ENCODE measurements around the gene HIPK2. TPM values are rescaled to one million over a fixed set of nuclear protein-coding genes. Genes with fewer than 3 reads are reported as not detected.

The HIPK2 gene
- total and polyA plus RNA-seq, 2 of the 4 experiments (the other 2 are of a cell fraction) = 22.0 to 27.1 TPM

- Histone ChIP-seq H3K4me2 (ENCODE audit: low read depth, low read length) (no peak overlapping the region), H3K4ac (ENCODE audit: low read depth, low read length) (0 out of 2 replicates have a peak overlapping the region, but pooled peaks have one; percentile 17), H3K4me1 (ENCODE audit: control insufficient read depth, insufficient read depth, low read length) (peaks cover 51% of the 10 kb centered on the region), H3K18ac (ENCODE audit: low read depth, low read length) (no peak overlapping the region), H3K27me3 (ENCODE audit: control insufficient read depth, insufficient read depth, low read length) (no peaks in the 10 kb centered on the region), H3K9me1 (ENCODE audit: insufficient read depth, low read length) (peaks cover 60% of the 10 kb centered on the region), H2BK120ac (ENCODE audit: low read depth, low read length) (no peak overlapping the region), H3K4me3 (ENCODE audit: insufficient read depth, low read depth, low read length) (no peak overlapping the region), H3K14ac (replicated peaks; ENCODE audit: low read depth, low read length) (peak overlapping the region; percentile 27), H3K79me1 (ENCODE audit: low read depth in 1 of 2, low read length in 2 of 2) (peaks cover 26 to 91% of the 10 kb centered on the region in 2 experiments), H4K20me1 (ENCODE audit: insufficient read depth, low read length) (peaks cover 96% of the 10 kb centered on the region), H2AK9ac (replicated peaks; ENCODE audit: low read depth, low read length, poor library complexity) (no peak overlapping the region), H3K27ac (ENCODE audit: insufficient read depth, low read length) (no peak overlapping the region), H2BK15ac (ENCODE audit: low read depth, low read length) (no peak overlapping the region; the same call in 2 of the 3 replicates), H3K36me3 (ENCODE audit: control insufficient read depth, insufficient read depth, low read length) (peaks cover 26% of the 10 kb centered on the region), H4K91ac (ENCODE audit: insufficient read depth, low read depth, low read length) (no peak overlapping the region), H2BK20ac (ENCODE audit: low read depth, low read length) (peak overlapping the region; percentile 21; the same call in 1 of the 2 replicates), H3K9me3 (ENCODE audit: control insufficient read depth, insufficient read depth, low read length) (no peaks in the 10 kb centered on the region), H2AFZ (replicated peaks; ENCODE audit: low read length, poor library complexity) (no peak overlapping the region), H4K8ac (ENCODE audit: low read depth in 2 of 2, low read length in 2 of 2) (no peak overlapping the region), H2BK5ac (ENCODE audit: low read depth, low read length, poor library complexity, severe bottlenecking) (no peak overlapping the region), H3K56ac (ENCODE audit: extremely low read depth, insufficient read depth, low read length) (no peak overlapping the region), H3K23ac (ENCODE audit: low read depth, low read length) (peak overlapping the region; percentile 45; the same call in 1 of the 2 replicates), H3K9ac (ENCODE audit: low read depth, low read length) (no peak overlapping the region), H2AK5ac (ENCODE audit: low read depth, low read length) (no peak overlapping the region; the same call in 1 of the 2 replicates), H4K5ac (ENCODE audit: low read depth, low read length) (no peak overlapping the region)
- intact Hi-C loops (cut with micrococcal nuclease) (no loop called here), in situ Hi-C loops (cut with MboI; ENCODE audit: low sequenced_read_pairs) (no loop called here), dilution Hi-C loops (cut with HindIII; ENCODE audit: low sequenced_read_pairs, unreplicated experiment) (no loop called here)
- POLR2A ChIA-PET (ENCODE audit: unreplicated experiment) = no interaction called here
- DNase-seq (no peak), ATAC-seq (ENCODE audit: low read depth) (no peak)
- BruUV-seq (replicated peaks) = no TSS peak
- TF ChIP-seq POLR2A (IDR thresholded peaks at IDR 0.05; ENCODE audit: low read depth, low read length) (no peak), USF2 (IDR thresholded peaks at IDR 0.05; ENCODE audit: low read depth, low read length) (no peak), RCOR1 (IDR thresholded peaks at IDR 0.05; ENCODE audit: insufficient replicate concordance, low read length) (no peak), MAZ (IDR thresholded peaks at IDR 0.05; ENCODE audit: borderline replicate concordance, low read depth, low read length) (no peak), CHD1 (IDR thresholded peaks at IDR 0.05; ENCODE audit: low read depth, low read length) (no peak), NFE2L2 (IDR thresholded peaks at IDR 0.05; ENCODE audit: low read depth, low read length) (no peak), BHLHE40 (IDR thresholded peaks at IDR 0.05; ENCODE audit: low read depth, low read length) (no peak), ELK1 (IDR thresholded peaks at IDR 0.05; ENCODE audit: borderline replicate concordance, low read depth, low read length) (no peak), FOS (IDR thresholded peaks at IDR 0.05; ENCODE audit: low read depth, low read length) (no peak), MAFK (IDR thresholded peaks at IDR 0.05; ENCODE audit: low read depth, low read length) (no peak), SMC3 (IDR thresholded peaks at IDR 0.05; ENCODE audit: low read depth, low read length) (no peak), CEBPB (IDR thresholded peaks at IDR 0.05; ENCODE audit: low read depth, low read length) (no peak), RFX5 (IDR thresholded peaks at IDR 0.05; ENCODE audit: low read depth, low read length) (no peak), MXI1 (IDR thresholded peaks at IDR 0.05; ENCODE audit: borderline replicate concordance, low read depth, low read length) (no peak), RAD21 (IDR thresholded peaks at IDR 0.05; ENCODE audit: low read length) (no peak)
- TF ChIP-seq, protein P1, sequence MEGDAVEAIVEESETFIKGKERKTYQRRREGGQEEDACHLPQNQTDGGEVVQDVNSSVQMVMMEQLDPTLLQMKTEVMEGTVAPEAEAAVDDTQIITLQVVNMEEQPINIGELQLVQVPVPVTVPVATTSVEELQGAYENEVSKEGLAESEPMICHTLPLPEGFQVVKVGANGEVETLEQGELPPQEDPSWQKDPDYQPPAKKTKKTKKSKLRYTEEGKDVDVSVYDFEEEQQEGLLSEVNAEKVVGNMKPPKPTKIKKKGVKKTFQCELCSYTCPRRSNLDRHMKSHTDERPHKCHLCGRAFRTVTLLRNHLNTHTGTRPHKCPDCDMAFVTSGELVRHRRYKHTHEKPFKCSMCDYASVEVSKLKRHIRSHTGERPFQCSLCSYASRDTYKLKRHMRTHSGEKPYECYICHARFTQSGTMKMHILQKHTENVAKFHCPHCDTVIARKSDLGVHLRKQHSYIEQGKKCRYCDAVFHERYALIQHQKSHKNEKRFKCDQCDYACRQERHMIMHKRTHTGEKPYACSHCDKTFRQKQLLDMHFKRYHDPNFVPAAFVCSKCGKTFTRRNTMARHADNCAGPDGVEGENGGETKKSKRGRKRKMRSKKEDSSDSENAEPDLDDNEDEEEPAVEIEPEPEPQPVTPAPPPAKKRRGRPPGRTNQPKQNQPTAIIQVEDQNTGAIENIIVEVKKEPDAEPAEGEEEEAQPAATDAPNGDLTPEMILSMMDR (conservative IDR thresholded peaks at IDR 0.05; ENCODE audit: low read depth, low read length) = no peak
- WGBS, 2 experiments (ENCODE audit: extremely low coverage in 2 of 2, insufficient read length in 1 of 2) = 97% methylated on average over 3 of the region's 7 CpGs; no CpG with 5 or more reads in 1 of the 2 experiments
- CTCF ChIA-PET = no interaction called here
Measured at GRCh38 chr7:139735466-139735865, 42.3 kb downstream of the HIPK2 start.

Data from IMR-90 (cell line).